Measurements from ENCODE around the gene SHMT1.
"Not testable (repeated sequence)": the region's sequence is repeated elsewhere in the genome, so short reads cannot be mapped to it uniquely, and the experiment has no call there.

SHMT1 gene

DNA sequence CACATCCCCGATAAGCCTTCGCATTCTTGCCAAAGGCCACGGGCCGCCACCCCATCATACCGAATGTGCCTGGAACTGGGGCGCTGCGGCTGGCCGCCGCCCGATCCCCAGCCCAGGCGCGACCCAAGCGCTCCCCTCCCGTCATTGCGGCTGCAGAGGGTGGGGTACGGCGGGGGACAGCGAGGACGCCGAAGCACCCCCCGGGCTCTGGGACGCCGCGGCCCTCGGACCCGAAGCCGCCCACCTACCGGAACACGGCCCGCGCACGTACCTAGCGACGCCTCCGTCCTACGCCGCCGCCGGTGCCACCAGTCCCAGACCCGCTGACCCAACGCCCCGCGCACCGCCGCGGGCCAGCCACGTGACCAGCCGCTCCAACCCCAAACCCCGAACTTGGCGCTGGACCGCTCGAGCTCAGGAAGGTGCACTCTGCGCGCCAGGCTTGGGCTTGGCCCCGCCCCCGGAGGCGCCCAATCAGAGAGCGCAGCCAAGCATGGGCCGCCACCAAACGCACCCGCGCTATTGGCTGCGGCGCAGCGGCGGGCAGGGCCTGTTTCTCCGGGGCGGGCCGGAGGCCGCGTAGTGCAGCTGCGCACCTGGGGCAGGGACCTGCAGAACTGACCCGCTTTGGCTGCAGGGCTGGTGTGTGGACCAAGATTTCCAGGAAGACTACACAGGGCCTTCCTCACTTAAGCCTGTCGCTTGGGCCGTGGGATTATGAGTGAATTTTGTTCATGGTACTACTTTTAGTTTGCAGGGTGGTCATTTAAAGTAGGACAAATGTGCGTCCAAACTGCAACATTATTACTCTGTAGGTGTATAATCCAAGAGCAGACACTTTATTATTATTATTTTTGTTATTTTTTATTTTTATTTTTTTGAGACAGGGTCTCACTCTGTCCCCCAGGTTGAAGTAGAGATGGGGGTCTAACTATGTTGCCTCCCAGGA, at the start of gene SHMT1:
Gene SHMT1 (minus strand): TSS at position 450 of the 949 bp plus-strand sequence. CDS start 7,569 bp downstream, outside the sequence.
- FAIRE-seq = peak; percentile 96
- peak; percentile 95 for DNase-seq (ENCODE audit: extremely low spot score, insufficient read length, low read depth)

DNA sequence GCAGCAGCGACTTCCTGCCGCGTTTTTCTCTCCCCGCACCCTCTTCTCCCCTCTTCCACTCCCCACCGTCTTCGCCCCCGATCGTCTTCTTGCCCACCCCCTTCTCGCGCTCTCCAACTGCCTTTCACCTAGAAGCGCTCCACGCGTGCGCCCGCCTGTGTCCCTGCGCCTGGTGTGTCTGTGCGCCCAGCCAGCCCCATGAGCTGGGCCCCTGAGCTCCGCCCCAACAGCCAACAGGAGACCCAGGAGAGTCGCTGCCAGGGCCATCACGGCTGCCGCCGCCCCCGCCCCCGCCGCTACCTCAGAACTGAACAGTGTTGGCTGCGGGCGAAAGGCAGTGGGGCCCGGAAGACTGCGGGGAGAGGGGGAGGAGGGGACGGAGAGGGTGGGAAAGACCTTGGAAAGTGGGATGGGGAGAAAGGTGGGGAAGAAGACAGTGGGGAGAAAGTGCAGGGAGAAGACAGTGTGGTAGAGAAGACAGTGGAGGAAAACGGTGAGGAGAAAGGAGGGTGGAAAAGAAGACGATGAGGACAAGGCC, 48.7 kb upstream of the SHMT1 start:
- not testable (repeated sequence) for DNase-seq (ENCODE audit: extremely low spot score, insufficient read length, low read depth)
- FAIRE-seq = peak; percentile 86

DNA sequence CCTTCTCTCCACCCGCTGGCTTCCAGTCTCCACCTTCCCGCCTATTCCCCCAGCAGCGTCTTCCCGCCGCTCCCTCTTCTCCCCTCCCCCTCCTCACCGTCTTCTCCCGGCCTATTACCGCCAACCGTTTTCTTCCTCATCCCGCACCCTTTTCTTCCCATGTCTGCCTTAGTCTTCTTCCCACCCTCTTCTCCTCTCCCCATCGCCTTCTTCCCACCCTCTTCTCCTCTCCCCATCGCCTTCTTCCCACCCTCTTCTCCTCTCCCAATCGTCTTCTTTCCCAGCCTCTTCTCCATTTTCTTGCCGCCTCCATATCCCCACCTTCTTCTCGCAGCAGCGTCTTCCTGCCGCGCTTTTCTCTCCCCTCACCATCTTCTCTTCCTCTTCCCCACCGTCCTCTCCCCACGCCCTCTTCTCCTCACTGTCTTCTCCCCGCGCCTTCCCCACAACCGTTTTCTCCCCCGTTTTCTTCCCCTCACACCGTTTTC, 48.1 kb upstream of the SHMT1 start:
- DNase-seq (ENCODE audit: extremely low spot score, insufficient read length, low read depth); FAIRE-seq: not testable (repeated sequence)

DNA sequence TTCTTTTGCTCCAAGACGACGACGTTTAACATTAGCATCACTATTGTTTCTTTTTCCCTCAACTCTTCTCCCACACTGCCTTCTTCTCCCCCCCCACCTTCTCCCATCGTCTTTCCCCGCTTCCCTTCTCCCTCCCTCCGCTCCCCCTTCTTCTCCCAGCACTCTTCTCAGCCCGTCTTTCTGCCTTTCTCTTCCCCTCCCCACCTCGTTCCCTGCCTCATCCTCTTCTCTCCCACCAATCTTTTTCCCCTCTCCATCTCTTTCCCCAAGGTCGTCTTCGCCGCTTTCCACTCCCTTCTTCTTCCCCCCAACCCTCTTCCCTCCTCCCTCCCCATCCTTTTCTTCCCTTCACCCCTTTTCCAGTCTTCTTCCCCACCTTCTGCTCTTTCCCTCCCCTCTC, 47.4 kb upstream of the SHMT1 start:
- DNase-seq (ENCODE audit: extremely low spot score, insufficient read length, low read depth); FAIRE-seq: not testable (repeated sequence)

DNA sequence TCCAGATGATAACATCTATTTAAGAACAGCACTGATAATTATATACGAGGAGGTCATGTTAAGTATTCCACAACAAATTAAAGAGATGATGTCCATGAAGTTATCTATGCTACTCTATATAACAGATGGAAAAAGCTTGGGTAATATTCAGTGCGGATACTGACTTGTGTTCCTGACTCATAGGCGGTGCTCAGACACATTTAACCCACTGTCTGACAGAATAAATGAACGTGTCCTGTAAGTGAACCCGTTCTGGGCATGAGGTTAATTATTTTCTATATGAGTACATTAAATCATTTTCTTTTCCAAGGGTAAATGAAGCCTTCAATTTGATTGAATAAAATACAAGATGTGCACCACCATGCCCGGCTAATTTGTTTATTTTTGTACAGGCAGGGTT, 46.0 kb upstream of the SHMT1 start:
- not testable (repeated sequence) for DNase-seq (ENCODE audit: extremely low spot score, insufficient read length, low read depth); FAIRE-seq

DNA sequence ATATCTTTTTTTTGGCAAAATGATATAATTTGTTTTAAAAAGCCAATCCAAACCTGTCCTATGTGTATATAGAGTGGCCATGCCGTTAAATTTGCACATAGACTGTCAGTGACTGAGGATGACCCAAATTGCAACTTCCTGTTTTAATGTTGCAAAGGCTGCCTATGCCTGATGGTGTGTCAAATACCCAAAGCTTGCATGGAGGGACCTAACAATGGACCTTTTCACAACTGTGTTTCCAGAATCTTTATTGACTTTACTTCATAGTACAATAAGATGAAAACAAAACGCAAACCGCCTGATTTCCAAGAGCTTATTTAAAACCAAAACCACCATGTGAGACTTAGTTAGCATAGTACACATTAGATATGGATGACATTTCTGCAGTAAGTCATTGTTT, 45.6 kb upstream of the SHMT1 start:
- DNase-seq (ENCODE audit: extremely low spot score, insufficient read length, low read depth) = not testable (repeated sequence)
- FAIRE-seq = peak; percentile 54

DNA sequence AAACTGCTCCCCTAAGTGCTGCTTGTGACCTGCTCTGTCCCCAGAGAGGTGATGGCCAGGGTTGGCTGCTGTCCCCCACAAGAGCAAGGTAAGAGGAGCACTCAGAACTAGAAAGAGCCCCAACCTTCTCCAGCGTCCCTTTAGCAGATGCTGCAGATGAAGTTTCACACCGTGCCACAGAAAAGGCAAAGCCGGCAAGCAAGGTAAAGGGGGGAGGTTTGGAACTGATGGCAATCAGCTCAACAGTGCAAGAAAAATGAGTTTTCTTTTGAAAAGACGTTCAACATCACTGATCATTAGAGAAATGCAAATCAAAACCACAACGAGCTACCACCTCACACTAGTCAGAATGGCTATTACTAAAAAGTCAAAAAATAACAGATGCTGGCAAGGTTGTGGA, 40.3 kb upstream of the SHMT1 start:
- peak; percentile 94 for FAIRE-seq
- DNase-seq (ENCODE audit: extremely low spot score, insufficient read length, low read depth) = not testable (repeated sequence)

DNA sequence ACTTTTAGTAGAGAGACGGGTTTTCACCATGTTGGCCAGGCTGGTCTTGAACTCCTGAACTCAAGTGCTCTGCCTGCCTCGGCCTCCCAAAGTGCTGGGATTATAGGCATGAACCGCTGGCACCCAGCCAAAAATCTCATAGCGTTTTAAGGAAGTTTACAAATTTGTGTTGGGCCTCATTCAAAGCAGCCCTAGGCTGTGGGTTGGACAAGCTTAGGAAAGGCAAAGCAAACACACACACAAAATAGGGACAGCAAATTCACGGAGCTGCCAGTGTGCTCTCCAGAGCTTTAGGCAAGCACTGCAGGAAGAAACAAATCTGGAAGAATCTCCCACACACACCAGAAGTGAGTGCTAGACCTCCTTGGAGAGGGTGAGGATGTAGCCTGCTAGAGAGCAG, 39.8 kb upstream of the SHMT1 start:
- FAIRE-seq; DNase-seq (ENCODE audit: extremely low spot score, insufficient read length, low read depth): not testable (repeated sequence)

DNA sequence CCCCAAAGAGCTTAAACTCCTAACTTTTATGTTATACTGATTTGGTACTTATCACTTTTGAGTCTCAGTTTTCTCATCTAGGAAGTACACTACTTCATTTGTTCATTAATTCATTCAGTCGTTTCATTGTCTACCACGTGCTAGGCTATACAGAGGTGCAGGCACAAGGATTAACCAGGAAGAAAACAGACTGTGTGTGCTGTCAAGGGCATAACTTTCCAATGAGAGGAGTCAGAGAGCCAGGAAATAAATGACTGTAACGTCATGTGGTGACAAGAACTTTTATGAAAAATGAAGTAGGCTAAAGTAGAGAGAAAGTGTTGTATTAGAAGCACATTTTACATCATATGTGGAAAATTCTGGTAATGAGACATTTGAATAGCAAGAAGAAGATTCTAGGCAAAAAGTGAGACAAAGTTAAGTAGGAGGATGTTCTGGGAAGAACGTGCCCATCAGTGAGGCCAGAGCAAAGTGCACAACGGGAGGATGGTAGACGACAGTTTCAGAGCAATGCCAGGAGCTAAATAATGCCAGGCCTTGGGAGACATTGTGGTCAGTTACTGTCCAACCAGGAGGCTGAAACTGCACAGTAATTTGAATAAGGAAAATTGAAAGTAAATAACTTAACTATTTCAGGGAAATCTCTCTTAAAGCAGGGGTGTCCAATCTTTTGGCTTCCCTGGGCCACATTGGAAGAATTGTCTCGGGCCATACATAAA, 38.7 kb upstream of the SHMT1 start:
- not testable (repeated sequence) for DNase-seq (ENCODE audit: extremely low spot score, insufficient read length, low read depth); FAIRE-seq

DNA sequence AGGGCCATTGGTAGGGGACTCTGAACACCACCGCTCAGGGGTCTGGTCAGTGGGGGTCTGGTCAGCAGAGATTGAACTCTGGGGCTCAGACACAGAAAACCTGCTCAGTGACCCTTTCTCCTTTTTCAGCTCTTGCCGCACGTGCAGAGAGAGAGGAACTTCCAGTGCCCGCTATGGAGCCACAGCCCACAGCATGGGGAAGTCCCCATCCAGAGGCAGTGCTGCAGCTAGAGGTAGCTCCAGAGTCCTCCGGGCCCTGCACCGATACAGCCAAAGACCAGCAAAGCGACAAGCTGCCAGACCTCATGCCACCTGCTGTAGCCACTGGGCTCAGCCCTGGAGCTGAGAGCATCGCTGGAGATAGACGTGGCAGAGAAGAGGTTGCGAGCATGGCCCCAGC, 25.4 kb upstream of the SHMT1 start:
- not testable (repeated sequence) for DNase-seq (ENCODE audit: extremely low spot score, insufficient read length, low read depth); FAIRE-seq

DNA sequence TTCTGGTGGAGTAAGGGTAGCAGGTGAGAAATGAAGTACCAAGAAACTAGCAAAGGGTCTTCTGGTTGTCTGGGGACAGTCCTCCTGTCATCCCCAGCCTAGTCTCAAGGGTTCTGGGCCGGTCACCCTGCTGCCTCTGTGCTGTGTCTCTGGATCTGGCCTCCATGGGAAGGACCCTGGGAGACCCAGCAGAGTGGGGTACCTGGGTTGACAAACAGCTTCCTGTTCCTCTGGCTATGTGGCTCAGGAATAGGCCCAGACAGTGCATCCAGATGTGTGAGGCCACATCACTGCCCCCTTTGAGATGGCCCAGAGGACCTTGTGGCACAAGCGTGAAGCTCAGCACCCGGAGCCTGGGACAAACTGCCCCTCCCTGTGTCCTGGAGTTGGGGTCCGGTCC, 24.9 kb upstream of the SHMT1 start:
- DNase-seq (ENCODE audit: extremely low spot score, insufficient read length, low read depth); FAIRE-seq: not testable (repeated sequence)

DNA sequence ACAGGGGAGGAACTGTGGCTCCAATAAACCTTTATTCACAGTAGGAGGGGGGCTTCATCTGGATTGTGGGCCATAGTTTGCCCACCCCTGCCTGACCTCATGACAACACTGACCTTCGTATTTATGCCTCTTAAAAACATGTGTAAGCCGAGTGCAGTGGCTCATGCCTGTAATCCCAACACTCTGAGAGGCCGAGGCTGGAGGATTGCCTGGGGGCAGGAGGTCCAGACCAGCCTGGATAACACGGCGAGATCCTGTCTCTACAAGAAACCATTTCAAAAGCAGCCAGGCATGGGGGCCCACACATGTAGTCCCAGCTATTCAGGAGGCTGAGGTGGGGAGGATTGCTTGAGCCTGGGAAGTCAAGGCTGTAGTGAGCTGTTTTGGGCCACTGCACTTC, 24.2 kb upstream of the SHMT1 start:
- not testable (repeated sequence) for DNase-seq (ENCODE audit: extremely low spot score, insufficient read length, low read depth); FAIRE-seq

DNA sequence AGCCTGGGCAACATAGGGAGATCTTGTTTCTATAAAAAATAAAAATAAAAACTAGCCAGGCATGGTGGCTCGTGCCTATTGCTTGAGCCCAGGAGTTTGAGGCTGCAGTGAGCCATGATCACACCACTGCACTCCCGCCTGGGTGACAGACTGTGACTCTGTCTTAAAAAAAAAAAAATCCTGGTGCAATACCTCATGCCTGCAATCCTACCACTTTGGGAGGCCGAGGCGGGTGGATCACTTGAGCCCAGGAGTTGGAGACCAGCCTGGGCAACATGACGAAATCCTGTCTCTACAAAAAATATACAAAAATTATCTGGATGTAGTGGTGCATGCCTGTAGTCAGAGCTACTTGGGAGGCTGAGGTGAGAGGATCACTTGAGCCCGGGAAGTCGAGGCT, 20.9 kb upstream of the SHMT1 start:
- not testable (repeated sequence) for FAIRE-seq

DNA sequence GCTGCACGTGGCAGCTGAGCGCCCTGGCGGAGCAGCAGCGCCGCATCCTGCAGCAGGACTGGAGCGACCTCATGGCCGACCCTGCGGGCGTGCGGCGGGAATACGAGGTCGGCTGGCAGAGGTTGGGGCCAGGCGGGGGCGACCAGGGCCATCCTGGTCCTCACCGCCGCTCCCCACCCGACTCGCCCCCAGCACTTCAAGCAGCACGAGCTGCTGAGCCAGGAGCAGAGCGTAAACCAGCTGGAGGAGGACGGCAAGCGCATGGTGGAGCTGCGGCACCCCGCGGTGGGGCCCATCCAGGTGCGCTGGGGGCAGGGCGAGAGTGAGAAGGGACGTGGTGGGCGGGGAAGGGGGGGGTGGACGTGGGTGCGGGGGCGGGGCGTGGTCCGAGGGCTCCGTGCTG, 19.7 kb upstream of the SHMT1 start:
- FAIRE-seq; DNase-seq (ENCODE audit: extremely low spot score, insufficient read length, low read depth): not testable (repeated sequence)

More for the DNA sequence above, 20.9 kb upstream of the SHMT1 start:
- DNase-seq (ENCODE audit: extremely low spot score, insufficient read length, low read depth) = not testable (repeated sequence)

DNA sequence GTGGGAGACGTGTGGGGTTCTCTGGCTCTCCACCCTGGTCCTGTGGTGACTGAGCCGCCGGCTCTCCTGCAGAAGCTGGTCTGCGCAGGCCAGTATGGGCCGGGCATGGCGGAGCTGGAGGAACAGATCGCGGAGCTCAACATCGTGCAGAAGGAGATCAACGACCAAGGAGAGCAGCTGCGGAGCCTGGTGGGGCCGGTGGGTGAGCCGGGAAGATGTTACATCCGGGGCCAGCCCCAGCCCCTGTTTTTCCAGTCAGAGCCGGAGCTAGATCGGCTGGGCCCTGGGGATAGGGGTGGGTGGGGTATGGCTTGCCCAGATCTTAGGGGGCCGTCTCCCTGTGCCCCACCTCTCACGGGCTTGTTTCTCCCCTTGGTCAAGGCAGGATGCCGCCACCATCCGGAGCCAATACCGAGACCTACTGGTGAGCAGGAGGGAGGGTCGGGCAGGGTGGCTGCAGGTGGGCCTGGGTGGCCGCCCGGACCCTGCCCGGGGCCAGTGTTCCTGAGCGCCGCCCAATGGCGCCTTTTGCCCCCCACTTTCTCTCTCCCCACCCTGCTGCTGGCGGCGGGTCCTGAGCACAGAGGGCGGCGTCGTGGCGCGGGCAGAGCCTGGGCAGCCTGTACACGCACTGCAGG, 19.2 kb upstream of the SHMT1 start:
- FAIRE-seq = no peak
- DNase-seq (ENCODE audit: extremely low spot score, insufficient read length, low read depth) = no peak

DNA sequence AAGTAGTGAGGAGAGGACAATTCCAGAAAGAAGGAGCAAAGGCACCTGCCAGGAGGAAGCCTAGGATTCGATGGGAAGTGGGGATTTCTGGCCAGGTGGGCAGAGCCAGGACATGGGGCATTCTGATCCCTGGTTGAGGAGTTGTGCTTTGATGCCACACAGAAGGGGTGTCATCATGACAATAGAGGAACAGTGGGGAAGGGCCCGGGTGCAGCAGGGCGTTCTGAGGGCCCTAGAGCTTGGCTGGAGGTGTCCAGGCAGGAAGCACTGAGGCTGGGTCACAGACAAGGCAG, 18.5 kb upstream of the SHMT1 start:
- no peak for FAIRE-seq
- DNase-seq (ENCODE audit: extremely low spot score, insufficient read length, low read depth) = no peak

DNA sequence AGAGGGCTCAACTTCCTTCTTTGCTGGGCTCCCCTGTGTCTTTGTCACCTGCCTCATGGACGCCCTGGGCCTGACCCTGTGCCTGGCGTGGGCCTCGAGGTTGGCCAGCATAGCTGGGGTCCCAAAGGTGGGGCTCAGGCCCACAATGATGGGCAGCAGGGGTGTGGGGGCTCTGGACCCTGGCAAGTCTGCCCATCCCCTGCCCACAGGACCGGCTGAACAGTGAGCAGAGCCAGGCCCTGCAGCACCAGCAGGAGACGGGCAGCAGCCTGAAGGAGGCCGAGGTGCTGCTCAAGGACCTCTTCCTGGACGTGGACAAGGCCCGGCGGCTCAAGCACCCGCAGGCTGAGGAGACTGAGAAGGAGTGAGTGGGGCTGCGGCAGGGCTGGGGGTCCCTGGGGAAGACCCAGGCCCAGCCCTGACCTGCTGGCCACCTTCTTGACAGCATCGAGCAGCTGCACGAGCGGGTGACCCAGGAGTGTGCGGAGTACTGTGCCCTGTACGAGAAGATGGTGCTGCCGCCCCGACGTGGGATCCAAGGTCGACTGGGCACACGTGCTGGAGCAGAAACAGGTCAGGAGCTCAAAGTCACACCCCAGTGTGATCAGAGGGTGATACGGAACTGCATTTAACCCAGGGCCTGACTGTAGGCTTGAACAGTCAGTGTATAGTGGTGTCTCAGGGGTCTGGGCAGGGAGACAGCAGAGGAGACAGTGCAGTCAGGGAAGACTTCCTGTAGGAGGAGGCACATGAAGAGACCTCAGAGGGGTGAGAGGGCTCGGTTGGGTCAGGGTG, 18.0 kb upstream of the SHMT1 start:
- no peak for FAIRE-seq
- no peak for DNase-seq (ENCODE audit: extremely low spot score, insufficient read length, low read depth)

DNA sequence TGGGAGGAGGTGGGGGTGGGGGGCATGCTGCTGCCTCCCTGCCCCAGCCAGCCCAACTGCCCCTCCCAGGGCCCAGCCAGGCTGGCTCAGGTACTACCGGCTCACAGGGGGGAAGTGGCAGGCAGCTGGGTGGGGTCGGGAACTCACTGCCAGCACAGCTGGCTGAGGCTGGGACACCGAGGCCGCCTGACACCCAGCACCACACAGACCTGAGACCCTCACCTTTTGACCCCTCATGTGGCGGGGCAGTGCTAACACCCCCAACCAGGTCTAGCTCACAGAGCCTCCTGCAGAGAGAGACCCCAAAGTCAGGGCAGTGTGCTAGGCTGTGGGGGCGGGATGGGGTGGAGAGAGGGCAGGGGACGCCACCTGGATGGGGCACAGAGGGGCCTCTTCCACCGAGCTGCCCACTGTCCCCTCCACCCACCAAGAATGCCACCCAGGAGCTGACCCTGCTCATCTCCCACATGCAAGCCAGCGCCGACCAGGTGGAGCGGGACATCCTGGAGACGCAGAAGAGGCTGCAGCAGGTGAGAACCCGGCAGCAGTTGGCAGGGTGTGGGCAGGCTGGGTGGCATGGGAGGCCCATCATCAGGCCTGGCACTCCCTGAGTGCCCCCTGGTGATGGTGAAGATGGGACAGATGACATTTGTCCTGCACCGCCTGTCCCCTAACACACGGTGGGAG, 17.3 kb upstream of the SHMT1 start:
- DNase-seq (ENCODE audit: extremely low spot score, insufficient read length, low read depth) (no peak), FAIRE-seq (no peak)
